HG03097 (cell line): ENCODE measurements around the gene GAL.

Experiments used
- ATAC-seq: cut with Tn5 transposase; IDR thresholded peaks from one replicate; pipeline ENCODE4 v1.9.1; 2021; ENCODE audit not compliant: unreplicated experiment, low FRiP score

GAL gene

GRCh38 chr11:68704887-68705286, 20.5 kb downstream of the GAL start:
- no peak for ATAC-seq

DNA sequence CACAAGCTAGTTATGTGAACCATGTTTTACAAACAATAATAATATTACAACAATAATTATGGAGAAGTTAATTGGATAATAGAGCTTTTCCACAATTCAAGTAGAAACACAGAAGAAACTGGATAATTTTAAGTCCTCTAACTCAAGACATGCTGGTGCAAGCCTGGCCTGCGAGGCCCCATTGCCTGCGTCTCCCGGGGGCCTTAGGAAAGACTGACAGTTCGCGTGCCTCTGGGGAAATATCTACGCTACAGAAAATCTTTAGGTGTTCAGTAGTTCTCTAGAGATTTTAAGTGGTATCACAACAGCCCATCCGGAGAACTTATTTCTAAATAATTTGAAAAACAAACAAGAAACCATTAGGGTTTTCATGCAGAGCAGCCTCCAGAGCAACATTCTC, 23.2 kb downstream of the GAL start:
- no peak for ATAC-seq

DNA sequence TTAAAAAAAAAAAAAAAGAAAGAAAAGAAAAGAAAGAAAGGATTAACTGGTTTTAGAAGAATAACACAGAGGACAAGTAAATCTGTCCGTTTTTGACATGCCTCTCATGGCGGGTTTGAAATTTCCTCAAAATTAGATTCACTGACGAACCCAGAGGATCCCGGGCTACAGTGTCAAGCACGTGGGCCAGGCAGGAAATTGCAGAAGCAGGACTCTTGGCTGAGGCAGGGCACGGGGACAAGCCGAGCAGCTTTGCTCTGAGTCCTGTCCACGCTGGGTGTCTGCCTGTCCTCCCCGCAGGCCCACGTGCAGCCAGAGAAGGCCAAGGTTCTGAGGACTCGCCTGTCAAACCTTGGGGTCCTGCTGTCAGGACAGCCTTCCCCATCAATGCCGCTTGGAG, 24.7 kb downstream of the GAL start:
- no peak for ATAC-seq

- ATAC-seq = no peak
These were observed 26.1 kb downstream of the GAL start for GRCh38 chr11:68710409-68710808.

DNA sequence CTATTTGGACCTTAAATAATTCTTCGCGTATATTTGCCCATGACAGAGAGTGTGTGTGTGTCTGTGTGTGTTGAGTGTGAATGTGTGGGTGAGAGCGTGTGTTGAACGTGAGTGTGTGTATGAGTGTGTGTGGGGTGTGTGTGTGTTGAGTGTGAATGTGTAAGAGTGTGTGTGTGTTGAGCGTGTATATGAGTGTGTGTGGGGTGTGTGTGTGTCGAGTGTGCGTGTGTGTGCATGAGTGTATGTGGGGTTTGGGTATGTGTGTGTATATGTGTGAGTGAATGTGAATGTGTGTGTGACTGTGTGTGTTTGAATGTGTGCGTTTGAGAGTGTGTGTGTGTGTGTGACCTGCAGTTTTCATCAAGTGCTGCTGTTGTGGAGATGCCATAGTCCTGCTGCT, 26.8 kb downstream of the GAL start:
- no peak for ATAC-seq

- ATAC-seq = no peak
These were observed 29.9 kb downstream of the GAL start for GRCh38 chr11:68714060-68714856.

- no peak for ATAC-seq
These were observed 31.2 kb downstream of the GAL start for GRCh38 chr11:68715456-68716122.

- ATAC-seq = no peak
These were observed 36.7 kb downstream of the GAL start for GRCh38 chr11:68721075-68721474.

GRCh38 chr11:68722143-68722542, 37.8 kb downstream of the GAL start:
- ATAC-seq = no peak

GRCh38 chr11:68724293-68724692, 39.9 kb downstream of the GAL start:
- no peak for ATAC-seq

- no peak for ATAC-seq
These were observed 43.4 kb downstream of the GAL start for GRCh38 chr11:68727783-68728182.

DNA sequence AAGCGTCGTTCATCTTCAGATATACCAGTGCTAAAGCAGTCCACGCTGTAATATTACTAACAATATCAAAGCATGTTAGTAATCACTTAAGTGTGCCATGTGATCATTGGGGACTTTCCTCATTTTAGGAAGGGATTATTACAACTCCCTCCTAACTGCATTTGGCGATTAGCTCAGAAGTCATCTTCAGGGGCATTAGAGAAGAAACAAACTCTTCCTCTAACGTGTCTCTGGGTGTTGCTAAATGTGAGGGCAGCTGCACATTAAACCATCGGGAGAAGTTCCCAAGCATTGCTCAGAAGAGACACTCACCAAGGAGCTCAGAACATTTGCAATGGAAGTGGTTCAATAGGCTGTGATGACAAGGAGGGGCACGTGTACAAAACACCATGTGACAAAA, 49.8 kb downstream of the GAL start:
- no peak for ATAC-seq

DNA sequence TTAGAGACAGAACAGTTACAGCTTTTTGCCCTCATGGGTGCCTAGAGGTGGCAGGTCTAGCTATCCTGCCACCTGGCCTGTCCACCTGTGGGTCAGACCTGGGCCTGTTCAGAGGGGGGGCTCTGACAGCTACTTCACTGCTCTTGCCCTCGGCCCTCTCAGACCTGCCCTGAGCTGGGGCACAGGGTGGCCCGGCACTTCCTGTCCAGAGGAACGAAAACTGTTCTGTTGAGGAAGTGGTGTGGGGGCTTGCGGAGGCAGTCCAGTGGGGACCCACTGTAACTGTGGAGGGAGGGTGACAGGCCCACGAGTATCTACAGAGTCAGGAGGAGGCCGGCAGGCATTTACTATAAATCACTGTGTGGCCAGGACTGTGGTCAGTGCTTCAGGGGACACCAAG, 50.8 kb downstream of the GAL start:
- no peak for ATAC-seq

- no peak for ATAC-seq
These were observed 51.3 kb downstream of the GAL start for GRCh38 chr11:68735646-68736045.
